Neural crest cell (in vitro differentiated cells): ENCODE results near the gene PPP1R3C. TPM values are rescaled to one million over a fixed set of nuclear protein-coding genes. Genes with fewer than 3 reads are reported as not detected.

ENCODE experiments used
- DNase-seq: peaks from one replicate; pipeline ENCODE4 v3.0.0; 2021; ENCODE audit warnings: low read depth, mixed read lengths, low spot score
- H3K27ac Mint-ChIP-seq: one replicate; pipeline ENCODE4 v1.8.0; 2021; ENCODE audit warnings: mild to moderate bottlenecking, mixed read lengths; ENCODE audit not compliant: unreplicated experiment
- H3K27me3 Mint-ChIP-seq: 2 replicates; pipeline ENCODE4 v1.8.0; 2021; ENCODE audit warnings: low read depth, mild to moderate bottlenecking, mixed read lengths
- H3K36me3 Mint-ChIP-seq: 2 replicates; pipeline ENCODE4 v1.8.0; 2021; ENCODE audit warnings: low read depth, mild to moderate bottlenecking, mixed read lengths
- H3K4me1 Mint-ChIP-seq: 2 replicates; pipeline ENCODE4 v1.8.0; 2021; ENCODE audit warnings: mixed read lengths
- H3K4me3 Mint-ChIP-seq: one replicate; pipeline ENCODE4 v1.8.0; 2021; ENCODE audit warnings: mild to moderate bottlenecking, mixed read lengths
- H3K9me3 Mint-ChIP-seq: 2 replicates; pipeline ENCODE4 v1.8.0; 2021; ENCODE audit warnings: mixed read lengths
- CTCF ChIP-seq: fragments of 200-600 bp; sonication (generic); conservative IDR thresholded peaks from 2 replicates; pipeline ENCODE4 v1.5.0; 2021; ENCODE audit warnings: antibody characterized with exemption, mild to moderate bottlenecking
- total RNA-seq: library from RNA; stranded (reverse); gene quantifications from 2 replicates; pipeline ENCODE4 v1.2.1, GENCODE V29; 2021

Gene PPP1R3C
- total RNA-seq, 1 donor from 2014 or later, result 3.6 TPM

GRCh38 chr10:91621483-91622113 lies 11.3 kb downstream of the PPP1R3C start:
- no peak for TF ChIP-seq CTCF
- no peaks in the 10 kb centered on the region for H3K4me1 Mint-ChIP-seq

GRCh38 chr10:91617072-91617609 lies 15.7 kb downstream of the PPP1R3C start:
- Mint-ChIP-seq H3K27me3 (no peaks in the 10 kb centered on the region), H3K36me3 (peaks cover 5% of the 10 kb centered on the region), H3K4me3 (no peak overlapping the region), H3K27ac (no peak overlapping the region), H3K4me1 (no peaks in the 10 kb centered on the region), H3K9me3 (no peaks in the 10 kb centered on the region)
- DNase-seq, result no peak
- TF ChIP-seq CTCF, result no peak

More at GRCh38 chr10:91621483-91622113, 11.3 kb downstream of the PPP1R3C start:
- no peak for DNase-seq
- peaks cover 14% of the 10 kb centered on the region for H3K9me3 Mint-ChIP-seq
- H3K27me3 Mint-ChIP-seq, result no peaks in the 10 kb centered on the region
- no peak overlapping the region for H3K27ac Mint-ChIP-seq
- H3K36me3 Mint-ChIP-seq, result peaks cover 12% of the 10 kb centered on the region
- no peak overlapping the region for H3K4me3 Mint-ChIP-seq

- H3K4me1 Mint-ChIP-seq, result no peaks in the 10 kb centered on the region
- H3K4me3 Mint-ChIP-seq, result no peak overlapping the region
- no peak for DNase-seq
- H3K9me3 Mint-ChIP-seq, result no peaks in the 10 kb centered on the region
- H3K27me3 Mint-ChIP-seq, result no peaks in the 10 kb centered on the region
- H3K36me3 Mint-ChIP-seq, result peaks cover 3% of the 10 kb centered on the region
- no peak overlapping the region for H3K27ac Mint-ChIP-seq
- TF ChIP-seq CTCF, result no peak
Observed at GRCh38 chr10:91616137-91616536, 16.7 kb downstream of the PPP1R3C start.

GRCh38 chr10:91614225-91614624 lies 18.6 kb downstream of the PPP1R3C start:
- no peaks in the 10 kb centered on the region for H3K4me1 Mint-ChIP-seq
- no peaks in the 10 kb centered on the region for H3K27me3 Mint-ChIP-seq
- H3K4me3 Mint-ChIP-seq, result no peak overlapping the region
- H3K36me3 Mint-ChIP-seq, result peaks cover under 1% of the 10 kb centered on the region
- DNase-seq, result no peak
- no peak for TF ChIP-seq CTCF
- H3K9me3 Mint-ChIP-seq, result no peaks in the 10 kb centered on the region
- H3K27ac Mint-ChIP-seq, result no peak overlapping the region

- H3K27ac Mint-ChIP-seq, result peak overlapping the region; percentile 60
- no peak for DNase-seq
- no peak for TF ChIP-seq CTCF
- no peak overlapping the region for H3K4me3 Mint-ChIP-seq
- H3K4me1 Mint-ChIP-seq, result no peaks in the 10 kb centered on the region
- no peaks in the 10 kb centered on the region for H3K36me3 Mint-ChIP-seq
- no peaks in the 10 kb centered on the region for H3K9me3 Mint-ChIP-seq
- no peaks in the 10 kb centered on the region for H3K27me3 Mint-ChIP-seq
Observed at GRCh38 chr10:91613411-91614187, 19.3 kb downstream of the PPP1R3C start.
